HepG2 (cell line): ENCODE results near the gene RGS6. TPM values are rescaled to one million over a fixed set of nuclear protein-coding genes. Genes with fewer than 3 reads are reported as not detected.

ENCODE experiments used
- ATAC-seq: fragments of 200-7000 bp; cut with Tn5 transposase; 3 replicates; pipeline ENCODE4 v1.9.1; 2020; ENCODE audit warnings: mild to moderate bottlenecking, moderate library complexity
- BruUV-seq: library from RNA; stranded (reverse); fragments of 400-500 nt; replicated peaks from 2 replicates; lab custom pipeline; 2021; lab: Mats Ljungman, UMichigan
- CTCF ChIA-PET: fragments of 300-600 bp; formaldehyde crosslinking; extraction: SDS; loops from one replicate; lab custom pipeline; 2021; ENCODE audit warnings: low total read pairs, inconsistent platforms, low intra/inter-chr PET ratio; lab: Yijun Ruan, JAX
- POLR2A ChIA-PET: fragments of 350-600 bp; sonication (Branson Sonifier 250); formaldehyde crosslinking; loops from one replicate; lab custom pipeline; 2020; ENCODE audit warnings: antibody characterized with exemption, inconsistent platforms; lab: Yijun Ruan, JAX
- DNase-seq: peaks from one replicate; pipeline ENCODE4 v3.0.0-alpha.2; 2015; ENCODE audit warnings: low spot score
- FAIRE-seq: peaks from 3 replicates; lab custom pipeline; 2011; peaks lifted over from hg19 to GRCh38; lab: Jason Lieb, UNC
- H2AFZ ChIP-seq: one replicate; pipeline ENCODE4 v1.6.1; 2011; ENCODE audit warnings: low read length, inconsistent platforms
- H3K27ac ChIP-seq: fragments of 300-600 bp; 3 replicates; pipeline ENCODE4 v1.8.0; 2011; ENCODE audit warnings: mixed run types, mild to moderate bottlenecking, mixed read lengths, low read length, inconsistent platforms; ENCODE audit not compliant: insufficient read depth; ENCODE audit errors: extremely low read length
- H3K27me3 ChIP-seq, 2 experiments: fragments of 200-600 bp in 1 of 2; 2 replicates in 1 of 2; 3 replicates in 1 of 2; pipeline versions ENCODE4 v1.6.0 to v1.8.0; 2011; ENCODE audit warnings: low read length in 2 of 2, mild to moderate bottlenecking in 2 of 2, moderate library complexity in 2 of 2, inconsistent platforms in 1 of 2; ENCODE audit not compliant: insufficient read depth in 2 of 2, control insufficient read depth in 1 of 2
- H3K36me3 ChIP-seq, 2 experiments: fragments of 200-600 bp in 1 of 2; replicated peaks in 1 of 2; 2 replicates in 1 of 2; 3 replicates in 1 of 2; pipeline versions ENCODE4 v1.5.1 to v1.8.0; 2011; ENCODE audit warnings: low read length in 2 of 2, inconsistent platforms in 1 of 2; ENCODE audit not compliant: insufficient read depth in 2 of 2, control insufficient read depth in 1 of 2
- H3K4me1 ChIP-seq: 2 replicates; pipeline ENCODE4 v1.5.1; 2012; ENCODE audit warnings: low read length, inconsistent platforms; ENCODE audit not compliant: insufficient read depth
- H3K4me2 ChIP-seq: 2 replicates; pipeline ENCODE4 v1.6.0; 2011; ENCODE audit warnings: low read depth, low read length, inconsistent platforms
- H3K4me3 ChIP-seq, 3 experiments: fragments of 200-600 bp in 1 of 3; sonication (generic), shearing (Covaris generic) in 1 of 3; replicated peaks in 1 of 3; 2 replicates each; pipeline ENCODE4 v1.5.1; 2011 to 2016; ENCODE audit warnings: low read length in 3 of 3, inconsistent platforms in 2 of 3, low read depth in 2 of 3, mild to moderate bottlenecking in 2 of 3, control low read depth in 1 of 3, mixed read lengths in 1 of 3; ENCODE audit not compliant: insufficient read depth in 1 of 3
- H3K79me2 ChIP-seq: one replicate; pipeline ENCODE4 v1.6.1; 2011; ENCODE audit warnings: low read length, inconsistent platforms; ENCODE audit not compliant: insufficient read depth
- H3K9ac ChIP-seq: 2 replicates; pipeline ENCODE4 v1.6.0; 2011; ENCODE audit warnings: mild to moderate bottlenecking, low read depth, low read length, inconsistent platforms; ENCODE audit not compliant: insufficient read depth
- H3K9me3 ChIP-seq: 2 replicates; pipeline ENCODE4 v1.5.1; 2012; ENCODE audit warnings: mild to moderate bottlenecking, low read length
- H4K20me1 ChIP-seq: 2 replicates; pipeline ENCODE4 v1.6.0; 2011; ENCODE audit warnings: inconsistent platforms, mild to moderate bottlenecking, low read length, moderate library complexity; ENCODE audit not compliant: insufficient read depth
- BRCA1 ChIP-seq: sonication (generic); formaldehyde crosslinking; IDR thresholded peaks from 2 replicates; pipeline ENCODE4 v1.4.0; 2020; ENCODE audit warnings: missing genetic modification reagents
- CREM ChIP-seq, 2 experiments: sonication (generic) in 1 of 2; formaldehyde crosslinking in 1 of 2; IDR thresholded peaks; 2 replicates each; pipeline versions ENCODE4 v1.4.0 to v1.6.1; 2016 to 2020; ENCODE audit warnings: antibody characterized with exemption in 1 of 2, mild to moderate bottlenecking in 1 of 2, missing genetic modification reagents in 1 of 2
- JARID2 ChIP-seq: sonication (generic); formaldehyde crosslinking; IDR thresholded peaks from 2 replicates; pipeline ENCODE4 v1.8.1; 2023; ENCODE audit warnings: missing genetic modification reagents, inconsistent platforms; ENCODE audit not compliant: insufficient replicate concordance
- KDM5B ChIP-seq: sonication (generic); formaldehyde crosslinking; IDR thresholded peaks from 2 replicates; pipeline ENCODE4 v1.4.0; 2020; ENCODE audit warnings: missing genetic modification reagents, mild to moderate bottlenecking, borderline replicate concordance
- KLF16 ChIP-seq, 2 experiments: sonication (generic) in 1 of 2; formaldehyde crosslinking in 1 of 2; IDR thresholded peaks; 2 replicates each; pipeline versions ENCODE4 v1.6.1 to v1.8.0; 2016 to 2023; ENCODE audit warnings: missing genetic modification reagents in 2 of 2, missing compliant biosample characterization in 1 of 2
- NFIB ChIP-seq: sonication (generic); formaldehyde crosslinking; IDR thresholded peaks from 2 replicates; pipeline ENCODE4 v1.9.0; 2021; ENCODE audit warnings: missing genetic modification reagents, mild to moderate bottlenecking, borderline replicate concordance
- PHF8 ChIP-seq: sonication (generic); formaldehyde crosslinking; IDR thresholded peaks from 2 replicates; pipeline ENCODE4 v1.5.0; 2020; ENCODE audit warnings: missing genetic modification reagents
- SCMH1 ChIP-seq: sonication (generic); formaldehyde crosslinking; IDR thresholded peaks from 2 replicates; pipeline ENCODE4 v1.9.0; 2021; ENCODE audit warnings: missing genetic modification reagents, mild to moderate bottlenecking, borderline replicate concordance
- ZBTB10 ChIP-seq: sonication (generic); formaldehyde crosslinking; IDR thresholded peaks from 2 replicates; pipeline ENCODE4 v1.4.0; 2020; ENCODE audit warnings: missing genetic modification reagents, borderline replicate concordance
- ZBTB7B ChIP-seq: sonication (generic); formaldehyde crosslinking; IDR thresholded peaks from 2 replicates; pipeline ENCODE4 v1.4.0; 2020; ENCODE audit warnings: missing genetic modification reagents
- ZC3H4 ChIP-seq: sonication (generic); formaldehyde crosslinking; IDR thresholded peaks from 2 replicates; pipeline ENCODE4 v1.4.0; 2020; ENCODE audit warnings: missing genetic modification reagents, borderline replicate concordance
- ZNF282 ChIP-seq: fragments of 450-650 bp; IDR thresholded peaks from 2 replicates; pipeline ENCODE4 v1.6.1; 2018; ENCODE audit not compliant: partially characterized antibody
- ZNF766 ChIP-seq: sonication (generic); formaldehyde crosslinking; IDR thresholded peaks from 2 replicates; pipeline ENCODE4 v1.5.0; 2020; ENCODE audit warnings: missing genetic modification reagents, borderline replicate concordance
- WGBS: methylation state at CpG from one replicate; pipeline ENCODE4 v1.1.6; 2017; ENCODE audit warnings: low lambda C conversion rate; 5-methylcytosine and 5-hydroxymethylcytosine counted together
- in situ Hi-C: cut with HindIII; loops from 2 replicates; pipeline ENCODE4 v1.10.0; 2017; ENCODE audit warnings: low pct_unique_long_range_greater_than_20kb; ENCODE audit not compliant: extremely low pct_ligation_motif_present
- intact Hi-C: fragments of 100-400 bp; cut with micrococcal nuclease; formaldehyde crosslinking; loops from one replicate; pipeline ENCODE4 v1.10.0; 2022; ENCODE audit not compliant: unreplicated experiment
- polyA plus RNA-seq, 8 experiments: library from polyadenylated mRNA; depleted of rRNA in 3 of 8; stranded (reverse) in 7 of 8; unstranded in 1 of 8; fragments of >200 nt; fragmentation: Illumina TruSeq in 4 of 8; extraction: Trizol in 4 of 8; gene quantifications; 2 replicates each; pipeline versions ENCODE4 v1.2.1 to v1.2.3, GENCODE V29; 2011 to 2016; ENCODE audit warnings: low read depth in 4 of 8, missing spikeins in 1 of 8, mixed read lengths in 1 of 8; ENCODE audit not compliant: insufficient read depth in 1 of 8
- total RNA-seq, 5 experiments: library from RNA; depleted of rRNA; stranded (reverse); fragments of >200 nt; fragmentation: Illumina TruSeq; extraction: Trizol; gene quantifications; 2 replicates each; pipeline ENCODE4 v1.2.3, GENCODE V29; 2016; ENCODE audit warnings: low read depth in 1 of 5

The RGS6 gene
- total and polyA plus RNA-seq, 2 of the 13 experiments (the other 11 are each of a cell fraction or from before 2014, with no cell fraction given): not detected

DNA sequence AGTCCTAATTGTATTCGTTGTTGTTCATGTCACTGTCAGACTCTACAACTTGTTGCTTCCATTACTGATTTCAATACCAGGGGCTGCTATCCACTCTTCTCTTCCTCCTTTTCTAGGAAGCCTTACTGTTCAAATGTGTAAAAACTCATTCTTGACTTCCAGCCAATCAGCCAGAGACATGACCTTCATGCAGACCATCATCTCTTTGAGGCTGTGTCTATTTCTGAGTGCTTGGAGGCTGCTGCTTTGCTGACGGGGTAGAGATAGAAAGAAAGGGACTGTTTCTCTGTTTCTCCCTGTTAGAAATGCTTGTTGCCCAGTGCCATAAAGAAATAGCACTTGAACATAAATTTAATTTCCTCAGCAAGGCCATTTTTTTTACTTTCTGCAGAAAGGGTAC, 282.9 kb downstream of the RGS6 start:
- in situ Hi-C loops (no loop called here), intact Hi-C loops (no loop called here)
- H4K20me1 ChIP-seq: no peaks in the 10 kb centered on the region
- no peak overlapping the region for H3K4me2 ChIP-seq
- H3K4me3 ChIP-seq: no peak overlapping the region
- H3K9me3 ChIP-seq: peaks cover 4% of the 10 kb centered on the region; the same call in 1 of the 2 replicates
- H3K79me2 ChIP-seq: no peaks in the 10 kb centered on the region
- no peaks in the 10 kb centered on the region for H3K27me3 ChIP-seq
- ChIA-PET POLR2A (no interaction called here), CTCF (no interaction called here)
- DNase-seq: no peak
- no peaks in the 10 kb centered on the region for H3K4me1 ChIP-seq
- FAIRE-seq: no peak
- no peaks in the 10 kb centered on the region for H3K36me3 ChIP-seq
- H3K9ac ChIP-seq: no peak overlapping the region
- TF ChIP-seq SCMH1 (no peak), ZBTB7B (CRISPR knock-in tag) (no peak), ZNF282 (no peak), BRCA1 (no peak), ZBTB10 (CRISPR knock-in tag) (no peak), PHF8 (CRISPR knock-in tag) (no peak), KLF16 (CRISPR knock-in tag; IDR thresholded peaks at IDR 0.05) (no peak), CREM (IDR thresholded peaks at IDR 0.05) (no peak), CREM (CRISPR knock-in tag; IDR thresholded peaks at IDR 0.05) (no peak), ZNF766 (CRISPR knock-in tag) (no peak), ZC3H4 (CRISPR knock-in tag) (no peak), KDM5B (no peak), NFIB (no peak), JARID2 (CRISPR knock-in tag) (no peak)
- WGBS: 13% methylated on average over 2 of the region's 2 CpGs
- ATAC-seq: no peak
- H2AFZ ChIP-seq: no peak overlapping the region
- no peak overlapping the region for H3K27ac ChIP-seq
- no TSS peak for BruUV-seq
